PC-3 (cell line): Measurements from ENCODE around the gene CHGA. TPM values are rescaled to one million over a fixed set of nuclear protein-coding genes. Genes with fewer than 3 reads are reported as not detected.

Experiments used
- ATAC-seq: fragments of 200-7000 bp; cut with Tn5 transposase; 2 replicates; pipeline ENCODE4 v1.9.1; 2020; ENCODE audit warnings: mild to moderate bottlenecking, moderate library complexity
- BruUV-seq: library from RNA; stranded (reverse); fragments of 400-500 nt; replicated peaks from 2 replicates; lab custom pipeline; 2021; lab: Mats Ljungman, UMichigan
- CTCF ChIA-PET: fragments of 300-600 bp; sonication (Branson Sonifier 250); formaldehyde crosslinking; loops from one replicate; lab custom pipeline; 2022; ENCODE audit warnings: antibody characterized with exemption; lab: Charles Lee
- POLR2A ChIA-PET: fragments of 300-600 bp; sonication (Branson Sonifier 250); formaldehyde crosslinking; loops from one replicate; lab custom pipeline; 2022; ENCODE audit warnings: antibody characterized with exemption; ENCODE audit not compliant: unreplicated experiment; lab: Charles Lee
- DNase-seq: peaks from one replicate; pipeline ENCODE4 v3.0.0-alpha.2; 2015
- H2AFZ ChIP-seq: fragments of 300-600 bp; sonication (generic); 2 replicates; pipeline ENCODE4 v1.6.0; 2016; ENCODE audit warnings: antibody characterized with exemption, low read length
- H3F3A ChIP-seq: fragments of 300-600 bp; sonication (generic); one replicate; pipeline ENCODE4 v1.6.0; 2017; ENCODE audit warnings: antibody characterized with exemption, low read length, control low read depth, mild to moderate bottlenecking; ENCODE audit not compliant: unreplicated experiment
- H3K27ac ChIP-seq: fragments of 300-600 bp; sonication (generic); 2 replicates; pipeline ENCODE4 v1.5.1; 2016; ENCODE audit warnings: mild to moderate bottlenecking, low read length
- H3K27me3 ChIP-seq: fragments of 300-600 bp; sonication (generic); 2 replicates; pipeline ENCODE4 v1.6.1; 2016; ENCODE audit warnings: low read length, mixed read lengths
- H3K36me3 ChIP-seq: fragments of 300-600 bp; sonication (generic); 2 replicates; pipeline ENCODE4 v1.6.1; 2016; ENCODE audit warnings: low read depth, mixed run types, low read length, mixed read lengths
- H3K4me1 ChIP-seq: fragments of 300-600 bp; sonication (generic); 2 replicates; pipeline ENCODE4 v1.5.1; 2016; ENCODE audit warnings: low read length; ENCODE audit not compliant: insufficient read depth
- H3K4me2 ChIP-seq: fragments of 300-600 bp; sonication (generic); 2 replicates; pipeline ENCODE4 v1.6.0; 2016; ENCODE audit warnings: low read length
- H3K4me3 ChIP-seq: fragments of 300-600 bp; sonication (generic); 2 replicates; pipeline ENCODE4 v1.5.1; 2016; ENCODE audit warnings: mild to moderate bottlenecking, low read length, mixed read lengths
- H3K79me2 ChIP-seq: fragments of 300-600 bp; sonication (generic); 2 replicates; pipeline ENCODE4 v1.6.1; 2017; ENCODE audit warnings: low read length, mixed read lengths
- H3K9ac ChIP-seq: fragments of 300-600 bp; sonication (generic); 2 replicates; pipeline ENCODE4 v1.6.0; 2016; ENCODE audit warnings: mild to moderate bottlenecking, low read length
- H3K9me2 ChIP-seq: fragments of 300-600 bp; sonication (generic); replicated peaks from 2 replicates; pipeline ENCODE4 v1.6.1; 2016; ENCODE audit warnings: mixed run types, low read length, mixed read lengths
- H3K9me3 ChIP-seq: fragments of 300-600 bp; sonication (generic); 2 replicates; pipeline ENCODE4 v1.6.1; 2016; ENCODE audit warnings: low read length, mixed read lengths
- H4K20me1 ChIP-seq: fragments of 300-600 bp; sonication (generic); 2 replicates; pipeline ENCODE4 v1.6.1; 2016; ENCODE audit warnings: low read length, mixed read lengths
- CTCF ChIP-seq: fragments of 300-600 bp; sonication (generic); conservative IDR thresholded peaks from 2 replicates; pipeline ENCODE4 v1.5.1; 2017; ENCODE audit warnings: antibody characterized with exemption, low read depth, mild to moderate bottlenecking, low read length
- EZH2 ChIP-seq: fragments of 300-600 bp; sonication (generic); IDR thresholded peaks from one replicate; pipeline ENCODE4 v1.6.1; 2017; ENCODE audit warnings: antibody characterized with exemption, mild to moderate bottlenecking, low read length; ENCODE audit not compliant: unreplicated experiment
- EZH2phosphoT487 ChIP-seq: fragments of 300-600 bp; sonication (generic); IDR thresholded peaks from 2 replicates; pipeline ENCODE4 v1.6.1; 2018; ENCODE audit warnings: mild to moderate bottlenecking, antibody characterized with exemption, low read length, borderline replicate concordance
- intact Hi-C: fragments of 100-400 bp; cut with micrococcal nuclease; formaldehyde crosslinking; loops from 2 replicates; pipeline ENCODE4 v1.9.0; 2023
- total RNA-seq: library from RNA; depleted of rRNA; stranded (reverse); fragments of >200 nt; gene quantifications from 2 replicates; pipeline ENCODE4 v1.2.3, GENCODE V29; 2014

CHGA gene
- total RNA-seq, 1 experiment from 2014 or later = not detected

GRCh38 chr14:92946847-92947545 lies 24.0 kb downstream of the CHGA start:
- 0 out of 2 replicates have a peak, but pooled peaks cover 4% of the 10 kb centered on the region for H3K36me3 ChIP-seq
- no peak overlapping the region for H2AFZ ChIP-seq
- H3K9me3 ChIP-seq = no peaks in the 10 kb centered on the region
- POLR2A ChIA-PET = no interaction called here
- no peaks in the 10 kb centered on the region for H3F3A ChIP-seq
- H3K27me3 ChIP-seq = no peaks in the 10 kb centered on the region
- no peaks in the 10 kb centered on the region for H3K9me2 ChIP-seq
- peak overlapping the region; percentile 52 for H3K27ac ChIP-seq
- intact Hi-C loops = no loop called here
- H3K4me1 ChIP-seq = peaks cover 10% of the 10 kb centered on the region
- CTCF ChIA-PET = no interaction called here
- no TSS peak for BruUV-seq
- no peak overlapping the region for H3K4me3 ChIP-seq
- ATAC-seq = no peak
- H3K4me2 ChIP-seq = peak overlapping the region; percentile 52; the same call in 1 of the 2 replicates
- TF ChIP-seq EZH2 (no peak), EZH2phosphoT487 (no peak), CTCF (no peak)
- no peak overlapping the region; the same call in 1 of the 2 replicates for H3K9ac ChIP-seq
- H3K79me2 ChIP-seq = no peaks in the 10 kb centered on the region
- H4K20me1 ChIP-seq = no peaks in the 10 kb centered on the region
- no peak for DNase-seq

- Histone ChIP-seq H3K9me2 (no peaks in the 10 kb centered on the region), H2AFZ (no peak overlapping the region), H3K27me3 (no peaks in the 10 kb centered on the region), H3K79me2 (no peaks in the 10 kb centered on the region), H3K4me3 (no peak overlapping the region), H3K27ac (no peak overlapping the region), H3K4me2 (no peak overlapping the region), H3F3A (no peaks in the 10 kb centered on the region), H3K36me3 (0 out of 2 replicates have a peak, but pooled peaks cover 4% of the 10 kb centered on the region), H3K4me1 (peaks cover 10% of the 10 kb centered on the region), H3K9ac (no peak overlapping the region), H4K20me1 (no peaks in the 10 kb centered on the region), H3K9me3 (no peaks in the 10 kb centered on the region)
- DNase-seq (no peak), ATAC-seq (no peak)
- BruUV-seq = no TSS peak
- ChIA-PET CTCF (interaction anchor here (1.0 kb wide), 1 partner anchor 165 kb away, joined by 3 read pairs; no protein-coding TSS in a partner anchor), POLR2A (no interaction called here)
- no peak for TF ChIP-seq EZH2phosphoT487
- no peak for TF ChIP-seq CTCF
- no peak for TF ChIP-seq EZH2
- intact Hi-C loops = no loop called here
Observed at GRCh38 chr14:92948647-92949046, 25.7 kb downstream of the CHGA start.

- Histone ChIP-seq H3K27me3 (no peaks in the 10 kb centered on the region), H3K79me2 (no peaks in the 10 kb centered on the region), H3K9me3 (no peaks in the 10 kb centered on the region), H3K27ac (no peak overlapping the region), H3F3A (no peaks in the 10 kb centered on the region), H2AFZ (no peak overlapping the region), H3K4me1 (peaks cover 10% of the 10 kb centered on the region), H3K9me2 (no peaks in the 10 kb centered on the region), H4K20me1 (no peaks in the 10 kb centered on the region), H3K4me3 (no peak overlapping the region), H3K36me3 (0 out of 2 replicates have a peak, but pooled peaks cover 4% of the 10 kb centered on the region), H3K9ac (no peak overlapping the region), H3K4me2 (no peak overlapping the region)
- no TSS peak for BruUV-seq
- no peak for DNase-seq
- no peak for ATAC-seq
- TF ChIP-seq CTCF = no peak
- no peak for TF ChIP-seq EZH2phosphoT487
- TF ChIP-seq EZH2 = no peak
- intact Hi-C loops = no loop called here
- POLR2A ChIA-PET = no interaction called here
- CTCF ChIA-PET = no interaction called here
Observed at GRCh38 chr14:92949496-92950192, 26.7 kb downstream of the CHGA start.
